ENCODE data around the gene PLEKHH1.

PLEKHH1 gene

GRCh38 chr14:67569011-67569650 lies 36.0 kb downstream of the PLEKHH1 start:
- no peak for DNase-seq

DNA sequence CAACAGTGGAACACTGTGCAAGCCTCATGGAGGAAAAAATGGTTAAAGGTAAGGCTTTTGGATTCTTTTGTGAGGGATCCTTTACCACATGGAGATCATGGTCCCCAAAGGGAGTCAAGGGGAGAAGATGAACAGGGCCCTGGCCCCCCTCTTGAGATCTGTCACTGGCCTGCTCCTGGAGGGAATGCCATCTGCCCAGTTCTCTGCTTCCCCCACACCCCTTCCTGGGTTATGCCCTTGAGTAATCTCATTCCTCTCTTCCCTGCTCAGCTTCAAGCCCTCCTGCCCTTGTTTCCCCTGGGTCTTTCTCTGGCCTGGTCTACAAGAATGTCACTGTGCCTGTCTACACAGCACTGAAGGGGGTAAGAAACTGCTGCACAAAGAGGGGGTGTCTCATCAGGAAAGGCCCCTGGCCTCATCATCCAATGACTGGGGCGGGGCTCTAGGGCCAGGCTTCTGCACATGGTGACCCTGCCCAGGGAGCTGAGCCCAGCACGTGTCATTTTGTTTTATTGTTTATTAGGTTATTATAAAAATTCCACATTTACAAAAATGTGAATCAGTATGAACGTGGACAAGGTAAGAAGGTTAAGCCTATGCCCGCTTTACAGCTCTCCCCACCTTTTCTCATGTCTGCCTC lies 36.7 kb downstream of the PLEKHH1 start:
- DNase-seq = no peak

- no peak for DNase-seq
These were observed 37.4 kb downstream of the PLEKHH1 start for GRCh38 chr14:67570453-67570852.

DNA sequence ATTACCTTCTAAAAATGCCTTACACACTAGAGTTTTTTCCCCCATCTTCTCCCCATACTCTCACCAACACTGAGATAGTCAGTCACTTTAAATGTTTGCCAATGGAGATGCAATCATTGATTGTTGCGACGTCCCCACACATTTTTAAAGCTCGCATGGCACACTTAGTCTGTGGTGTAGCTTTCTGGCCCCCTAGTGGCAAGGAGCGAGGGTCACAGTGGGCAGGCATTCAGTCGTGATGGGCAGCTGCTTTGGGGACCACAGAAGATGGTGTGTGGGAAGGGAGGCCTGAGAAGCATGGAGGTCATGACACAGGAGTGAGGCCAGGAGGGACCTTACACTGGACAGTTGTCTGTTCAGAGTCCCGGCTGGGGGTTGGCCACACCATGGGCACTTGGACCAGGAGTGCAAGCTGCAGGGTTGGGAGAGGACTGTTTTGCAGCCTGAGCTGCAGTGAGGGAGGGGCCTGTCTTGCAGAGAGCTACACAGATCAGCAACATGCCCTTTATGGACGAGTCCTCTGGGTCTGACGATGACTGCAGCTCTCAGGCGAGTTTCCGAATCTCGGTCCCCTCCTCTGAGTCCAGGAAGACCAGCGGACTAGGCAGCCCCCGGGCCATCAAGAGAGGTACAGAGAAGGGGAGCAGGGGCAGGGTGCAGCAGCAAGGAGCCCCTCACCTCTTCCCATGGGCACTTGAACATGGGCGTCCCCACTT lies 38.3 kb downstream of the PLEKHH1 start:
- peak; percentile 66 for DNase-seq

DNA sequence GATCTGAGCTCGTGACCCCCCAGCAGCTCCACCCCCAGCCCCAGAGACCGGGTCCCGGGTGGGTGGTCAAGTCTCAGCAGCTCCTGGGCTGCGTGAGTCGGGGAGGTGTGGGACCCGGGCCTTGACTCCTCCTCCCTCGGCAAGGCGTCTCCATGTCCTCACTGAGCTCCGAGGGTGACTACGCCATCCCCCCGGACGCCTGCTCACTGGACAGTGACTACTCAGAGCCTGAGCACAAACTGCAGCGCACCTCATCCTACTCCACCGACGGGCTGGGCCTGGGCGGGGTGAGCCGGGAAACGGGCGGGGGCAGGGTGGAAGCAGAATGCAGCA lies 38.9 kb downstream of the PLEKHH1 start:
- no peak for DNase-seq

DNA sequence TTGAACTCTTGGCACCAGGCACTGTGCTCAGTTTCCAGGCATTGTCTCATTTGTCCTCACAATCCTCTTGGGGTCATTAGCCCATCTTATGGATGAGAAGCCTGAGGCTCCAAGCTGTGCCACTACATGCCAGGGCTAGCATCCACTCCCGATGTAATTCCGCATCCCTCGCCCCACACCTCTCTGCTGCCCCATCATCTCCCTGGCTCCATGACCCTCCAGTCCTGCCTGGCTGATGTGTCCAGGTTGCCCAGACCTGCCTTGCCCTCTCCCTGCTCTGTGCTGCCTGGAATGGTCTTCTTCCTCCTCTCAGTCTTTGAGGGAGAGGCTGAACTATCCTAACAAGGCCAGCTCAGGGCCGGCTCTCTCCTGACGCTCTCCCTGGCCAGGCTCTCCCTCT lies 39.5 kb downstream of the PLEKHH1 start:
- DNase-seq = no peak

DNA sequence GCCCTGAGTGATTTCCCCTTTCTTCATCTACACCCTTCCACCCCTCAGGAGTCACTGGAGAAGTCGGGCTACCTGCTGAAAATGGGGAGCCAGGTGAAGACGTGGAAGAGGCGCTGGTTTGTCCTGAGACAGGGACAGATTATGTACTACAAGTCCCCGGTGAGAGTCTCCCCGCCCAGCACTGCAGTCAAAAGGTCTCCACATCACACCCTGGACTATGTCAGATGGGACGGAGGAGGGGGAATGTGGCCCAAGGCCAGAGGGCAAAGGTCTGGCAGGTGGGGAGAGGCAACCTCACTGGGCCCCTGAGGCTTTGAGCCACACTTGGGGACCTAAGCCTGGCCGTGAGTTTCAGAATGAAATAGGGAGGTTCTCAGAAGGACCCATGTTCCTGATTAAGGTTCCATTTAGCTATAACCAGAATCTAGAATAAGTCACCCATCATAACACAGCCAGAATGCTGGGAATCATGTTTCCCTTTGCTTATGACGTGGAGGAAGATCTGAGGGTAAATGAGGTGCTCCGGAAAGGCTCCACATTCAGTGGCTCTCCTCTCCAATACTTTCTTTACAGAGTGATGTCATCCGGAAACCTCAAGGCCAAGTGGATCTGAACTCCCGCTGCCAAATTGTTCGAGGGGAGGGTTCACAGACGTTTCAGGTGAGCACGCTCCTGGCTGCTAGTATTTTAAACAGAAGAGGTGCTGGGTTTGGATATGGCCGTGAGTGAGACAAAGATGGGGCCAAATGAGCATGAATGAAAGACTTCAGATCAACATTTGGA lies 40.3 kb downstream of the PLEKHH1 start:
- DNase-seq = no peak

- DNase-seq = no peak
These were observed 41.1 kb downstream of the PLEKHH1 start for GRCh38 chr14:67574156-67574555.

GRCh38 chr14:67574806-67575205 lies 41.7 kb downstream of the PLEKHH1 start:
- no peak for DNase-seq

GRCh38 chr14:67575684-67576083 lies 42.6 kb downstream of the PLEKHH1 start:
- no peak for DNase-seq

GRCh38 chr14:67576216-67576955 lies 43.3 kb downstream of the PLEKHH1 start:
- no peak for DNase-seq

GRCh38 chr14:67577181-67577808 lies 44.2 kb downstream of the PLEKHH1 start:
- DNase-seq = no peak

- no peak for DNase-seq
These were observed 45.0 kb downstream of the PLEKHH1 start for GRCh38 chr14:67577909-67578749.

DNA sequence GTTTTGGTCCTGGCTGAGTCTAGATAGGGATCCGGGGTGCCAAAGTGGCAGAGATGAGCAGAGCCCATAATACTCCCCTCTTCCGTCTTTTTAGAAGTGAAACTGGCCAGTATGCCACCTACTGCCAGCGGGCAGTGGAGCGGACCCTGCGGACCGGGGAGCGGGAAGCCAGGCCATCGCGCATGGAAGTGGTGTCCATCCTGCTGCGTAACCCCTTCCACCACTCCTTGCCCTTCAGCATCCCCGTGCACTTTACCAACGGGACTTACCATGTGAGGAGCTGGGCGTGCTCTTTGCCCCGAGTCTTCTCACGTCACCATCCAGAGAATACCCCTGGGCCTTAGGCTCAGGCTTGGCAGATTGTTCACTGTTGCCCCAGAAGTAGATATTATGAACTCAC lies 46.0 kb downstream of the PLEKHH1 start:
- DNase-seq = no peak

GRCh38 chr14:67579636-67580035 lies 46.5 kb downstream of the PLEKHH1 start:
- DNase-seq = no peak

DNA sequence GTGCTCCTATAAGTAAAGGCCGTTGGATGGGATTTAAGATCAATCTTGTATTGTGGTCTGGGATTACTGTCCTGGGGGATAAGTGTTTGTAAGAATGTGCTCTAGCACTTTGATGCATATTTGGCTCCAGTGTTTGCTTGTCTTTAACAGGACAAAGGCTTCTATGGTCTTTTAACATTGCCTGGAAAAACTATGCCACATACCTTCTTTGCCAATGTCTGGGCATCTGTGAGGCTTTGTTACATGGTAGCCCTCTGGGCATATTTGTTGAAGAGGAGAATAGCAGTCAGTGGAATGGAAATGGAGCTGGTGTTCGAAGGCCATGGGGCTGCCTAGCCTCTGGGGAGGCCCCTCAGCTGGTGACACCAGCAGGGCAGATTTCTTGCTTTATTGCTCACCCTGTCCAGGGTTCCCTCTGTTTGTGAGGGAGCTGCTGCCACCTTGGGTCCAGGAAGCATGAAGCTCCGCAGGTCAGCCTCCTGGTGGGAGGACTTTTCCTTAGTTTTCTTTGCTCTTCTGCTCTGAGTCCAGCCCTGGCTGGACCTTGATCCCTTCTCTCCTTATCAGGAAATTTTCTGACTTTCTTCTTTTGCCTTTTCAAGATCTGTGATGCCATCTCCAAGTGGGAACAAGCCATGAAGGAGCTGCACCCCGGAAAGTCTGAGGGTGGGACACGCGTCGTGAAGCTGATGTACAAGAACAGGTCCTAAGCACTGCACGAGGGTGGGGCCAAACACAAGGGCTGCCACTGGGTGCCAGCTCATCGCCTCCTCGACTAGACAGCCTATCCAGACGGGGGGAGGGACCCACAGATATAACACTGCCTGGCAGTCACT lies 47.5 kb downstream of the PLEKHH1 start:
- no peak for DNase-seq

GRCh38 chr14:67581643-67582042 lies 48.6 kb downstream of the PLEKHH1 start:
- DNase-seq = no peak

GRCh38 chr14:67582061-67582460 lies 49.0 kb downstream of the PLEKHH1 start:
- no peak for DNase-seq

- DNase-seq = peak; percentile 57
These were observed 50.9 kb downstream of the PLEKHH1 start for GRCh38 chr14:67583711-67584644.
